Smooth muscle cell (in vitro differentiated cells): ENCODE results near the gene ATG4B. TPM values are rescaled to one million over a fixed set of nuclear protein-coding genes. Genes with fewer than 3 reads are reported as not detected.
A peak's percentile ranks its signal among the peaks of the same experiment; 100 is the strongest.

ENCODE experiments used
- DNase-seq: peaks from one replicate; lab custom pipeline; 2025; ENCODE audit not compliant: unreplicated experiment; lab: John Stamatoyannopoulos, UW
- H2AFZ ChIP-seq: fragments of 200-600 bp; sonication (generic); 2 replicates; pipeline ENCODE4 v1.6.0; 2016; ENCODE audit warnings: antibody characterized with exemption, low read depth, mild to moderate bottlenecking
- H3F3A ChIP-seq: fragments of 200-600 bp; sonication (generic); 2 replicates; pipeline ENCODE4 v1.6.0; 2017; ENCODE audit warnings: antibody characterized with exemption, low read depth
- H3K27ac ChIP-seq: fragments of 200-600 bp; sonication (generic); 2 replicates; pipeline ENCODE4 v1.5.1; 2016; ENCODE audit warnings: low read depth, mild to moderate bottlenecking
- H3K27me3 ChIP-seq: fragments of 200-600 bp; sonication (generic); 2 replicates; pipeline ENCODE4 v1.6.1; 2016; ENCODE audit warnings: low read depth, mild to moderate bottlenecking
- H3K36me3 ChIP-seq: fragments of 200-600 bp; sonication (generic); 2 replicates; pipeline ENCODE4 v1.5.1; 2016; ENCODE audit warnings: low read depth
- H3K4me1 ChIP-seq: fragments of 200-600 bp; sonication (generic); 2 replicates; pipeline ENCODE4 v1.5.1; 2016; ENCODE audit warnings: low read depth
- H3K4me2 ChIP-seq: fragments of 200-600 bp; sonication (generic); 2 replicates; pipeline ENCODE4 v1.6.0; 2016; ENCODE audit warnings: mild to moderate bottlenecking
- H3K4me3 ChIP-seq: fragments of 200-600 bp; sonication (generic); 2 replicates; pipeline ENCODE4 v1.5.1; 2016; ENCODE audit warnings: mild to moderate bottlenecking
- H3K79me2 ChIP-seq: fragments of 200-600 bp; sonication (generic); 2 replicates; pipeline ENCODE4 v1.6.0; 2016; ENCODE audit warnings: low read depth, mild to moderate bottlenecking
- H3K9ac ChIP-seq: fragments of 200-600 bp; sonication (generic); 2 replicates; pipeline ENCODE4 v1.6.0; 2016; ENCODE audit warnings: low read depth
- H3K9me3 ChIP-seq: fragments of 200-600 bp; sonication (generic); replicated peaks from 2 replicates; pipeline ENCODE4 v1.5.1; 2016; ENCODE audit warnings: low read depth
- H4K20me1 ChIP-seq: fragments of 200-600 bp; sonication (generic); 2 replicates; pipeline ENCODE4 v1.6.0; 2016; ENCODE audit warnings: low read depth
- WGBS: methylation state at CpG from one replicate; pipeline ENCODE4 v1.1.7; 2016; ENCODE audit warnings: low lambda C conversion rate; 5-methylcytosine and 5-hydroxymethylcytosine counted together
- polyA plus RNA-seq: library from polyadenylated mRNA; unstranded; fragments of >200 nt; fragmentation: Nextera tagmentation; extraction: Ambion mirVana; gene quantifications from 2 replicates; pipeline ENCODE4 v1.2.1, GENCODE V29; 2016
- total RNA-seq: library from RNA; depleted of rRNA; stranded (reverse); fragments of >200 nt; gene quantifications from 2 replicates; pipeline ENCODE4 v1.2.3, GENCODE V29; 2014
- TF ChIP-seq, protein P1 (sequence below): fragments of 200-600 bp; sonication (generic); IDR thresholded peaks from 2 replicates; pipeline ENCODE4 v1.5.1; 2017; ENCODE audit warnings: borderline replicate concordance, mild to moderate bottlenecking, antibody characterized with exemption; ENCODE audit not compliant: insufficient read depth, poor library complexity, severe bottlenecking

ATG4B gene
- total and polyA plus RNA-seq, 2 experiments from 2014 or later: 70.3 to 91.3 TPM

DNA sequence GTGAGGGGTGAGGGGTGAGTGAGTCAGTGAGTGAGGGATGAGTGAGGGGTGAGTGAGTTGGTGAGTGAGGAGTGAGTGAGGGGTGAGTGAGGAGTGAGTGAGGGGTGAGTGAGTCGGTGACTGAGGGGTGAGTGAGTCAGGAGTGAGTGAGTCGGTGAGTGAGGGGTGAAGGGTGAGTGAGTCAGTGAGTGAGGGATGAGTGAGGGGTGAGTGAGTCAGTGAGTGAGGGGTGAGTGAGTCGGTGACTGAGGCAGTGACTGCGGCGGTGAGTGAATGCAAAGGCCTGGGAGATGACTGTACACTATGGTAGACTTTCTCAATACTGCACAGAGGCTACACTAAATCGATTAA lies 17.1 kb upstream of the ATG4B start:
- peaks cover 51% of the 10 kb centered on the region for H4K20me1 ChIP-seq
- WGBS: 100% methylated on average over 1 of the region's 6 CpGs
- peaks cover 69% of the 10 kb centered on the region for H3K79me2 ChIP-seq
- H3K4me3 ChIP-seq: no peak overlapping the region
- H3K36me3 ChIP-seq: no peaks in the 10 kb centered on the region
- no peaks in the 10 kb centered on the region for H3K9me3 ChIP-seq
- no peaks in the 10 kb centered on the region for H3K4me1 ChIP-seq
- no peak overlapping the region for H2AFZ ChIP-seq
- H3K9ac ChIP-seq: no peak overlapping the region
- H3F3A ChIP-seq: peaks cover 7% of the 10 kb centered on the region
- no peak overlapping the region for H3K4me2 ChIP-seq
- TF ChIP-seq, protein P1, sequence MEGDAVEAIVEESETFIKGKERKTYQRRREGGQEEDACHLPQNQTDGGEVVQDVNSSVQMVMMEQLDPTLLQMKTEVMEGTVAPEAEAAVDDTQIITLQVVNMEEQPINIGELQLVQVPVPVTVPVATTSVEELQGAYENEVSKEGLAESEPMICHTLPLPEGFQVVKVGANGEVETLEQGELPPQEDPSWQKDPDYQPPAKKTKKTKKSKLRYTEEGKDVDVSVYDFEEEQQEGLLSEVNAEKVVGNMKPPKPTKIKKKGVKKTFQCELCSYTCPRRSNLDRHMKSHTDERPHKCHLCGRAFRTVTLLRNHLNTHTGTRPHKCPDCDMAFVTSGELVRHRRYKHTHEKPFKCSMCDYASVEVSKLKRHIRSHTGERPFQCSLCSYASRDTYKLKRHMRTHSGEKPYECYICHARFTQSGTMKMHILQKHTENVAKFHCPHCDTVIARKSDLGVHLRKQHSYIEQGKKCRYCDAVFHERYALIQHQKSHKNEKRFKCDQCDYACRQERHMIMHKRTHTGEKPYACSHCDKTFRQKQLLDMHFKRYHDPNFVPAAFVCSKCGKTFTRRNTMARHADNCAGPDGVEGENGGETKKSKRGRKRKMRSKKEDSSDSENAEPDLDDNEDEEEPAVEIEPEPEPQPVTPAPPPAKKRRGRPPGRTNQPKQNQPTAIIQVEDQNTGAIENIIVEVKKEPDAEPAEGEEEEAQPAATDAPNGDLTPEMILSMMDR: no peak
- H3K27ac ChIP-seq: peak overlapping the region; percentile 33
- DNase-seq: no peak
- no peaks in the 10 kb centered on the region for H3K27me3 ChIP-seq

DNA sequence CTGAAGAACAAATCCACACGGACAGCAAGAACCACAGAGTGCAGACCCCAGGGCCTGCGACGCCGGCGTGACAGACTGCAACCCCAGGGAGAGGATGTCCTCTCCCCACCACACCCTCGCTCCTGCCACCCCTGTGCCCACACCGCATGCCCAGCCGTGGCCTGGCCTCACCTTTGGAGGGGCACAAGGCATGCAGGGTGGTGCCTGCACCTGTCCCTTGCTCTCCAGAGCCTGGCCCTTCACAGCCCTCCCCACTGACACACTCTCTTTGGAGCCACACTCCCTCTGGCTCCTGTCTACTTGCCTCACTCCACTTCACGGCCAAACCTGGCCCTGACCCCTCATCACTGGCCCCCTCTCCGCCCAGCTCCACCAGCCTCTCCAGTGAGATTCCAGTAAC lies 9.8 kb upstream of the ATG4B start:
- TF ChIP-seq, protein P1: no peak
- no peaks in the 10 kb centered on the region for H3F3A ChIP-seq
- no peak overlapping the region for H3K4me3 ChIP-seq
- peaks cover 82% of the 10 kb centered on the region for H4K20me1 ChIP-seq
- H3K9me3 ChIP-seq: no peaks in the 10 kb centered on the region
- H3K79me2 ChIP-seq: peaks cover 85% of the 10 kb centered on the region
- H3K27ac ChIP-seq: no peak overlapping the region
- no peaks in the 10 kb centered on the region for H3K36me3 ChIP-seq
- H3K27me3 ChIP-seq: no peaks in the 10 kb centered on the region
- H2AFZ ChIP-seq: no peak overlapping the region
- no peak overlapping the region for H3K4me2 ChIP-seq
- no peak for DNase-seq
- no peak overlapping the region for H3K9ac ChIP-seq
- WGBS: 95% methylated on average over 10 of the region's 10 CpGs
- no peaks in the 10 kb centered on the region for H3K4me1 ChIP-seq

DNA sequence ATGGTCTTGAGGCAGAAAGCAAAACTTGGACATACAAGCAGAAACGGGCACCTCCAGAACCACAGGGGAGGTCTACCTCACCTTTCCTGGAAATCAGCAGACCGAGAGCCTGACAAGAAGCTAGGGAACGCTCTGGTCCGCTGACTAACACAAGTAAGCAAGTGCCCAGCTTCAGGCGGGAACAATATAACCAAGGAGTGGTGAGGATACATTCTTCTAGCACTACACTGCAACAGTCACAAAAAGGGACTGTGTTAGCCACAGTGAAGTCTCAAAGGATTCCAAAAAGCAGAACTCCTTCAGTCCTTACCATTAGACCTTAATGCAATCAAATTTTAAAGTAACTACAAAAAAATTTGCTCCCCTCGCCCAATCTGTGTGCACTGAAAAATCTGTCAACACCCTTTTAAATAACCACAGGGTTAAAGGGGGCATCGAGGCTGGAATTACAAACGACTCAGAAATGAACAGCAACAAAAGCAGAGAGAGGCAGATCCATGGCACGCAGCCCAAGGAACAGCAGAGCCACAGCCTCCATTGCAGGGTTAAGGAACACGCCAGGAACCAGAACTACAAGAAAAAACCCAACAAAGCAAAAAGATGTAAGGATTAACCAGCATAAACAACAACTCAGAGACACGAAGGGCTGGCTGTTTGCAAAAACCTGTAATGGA lies 7.6 kb upstream of the ATG4B start:
- Histone ChIP-seq H2AFZ (no peak overlapping the region), H4K20me1 (peaks cover 80% of the 10 kb centered on the region), H3K27me3 (no peaks in the 10 kb centered on the region), H3K79me2 (peaks cover 87% of the 10 kb centered on the region), H3K9me3 (no peaks in the 10 kb centered on the region), H3F3A (no peaks in the 10 kb centered on the region), H3K4me1 (no peaks in the 10 kb centered on the region), H3K27ac (no peak overlapping the region), H3K4me2 (no peak overlapping the region), H3K4me3 (no peak overlapping the region), H3K36me3 (no peaks in the 10 kb centered on the region), H3K9ac (no peak overlapping the region)
- no peak for DNase-seq
- WGBS: 86% methylated on average over 11 of the region's 11 CpGs
- TF ChIP-seq, protein P1: no peak

DNA sequence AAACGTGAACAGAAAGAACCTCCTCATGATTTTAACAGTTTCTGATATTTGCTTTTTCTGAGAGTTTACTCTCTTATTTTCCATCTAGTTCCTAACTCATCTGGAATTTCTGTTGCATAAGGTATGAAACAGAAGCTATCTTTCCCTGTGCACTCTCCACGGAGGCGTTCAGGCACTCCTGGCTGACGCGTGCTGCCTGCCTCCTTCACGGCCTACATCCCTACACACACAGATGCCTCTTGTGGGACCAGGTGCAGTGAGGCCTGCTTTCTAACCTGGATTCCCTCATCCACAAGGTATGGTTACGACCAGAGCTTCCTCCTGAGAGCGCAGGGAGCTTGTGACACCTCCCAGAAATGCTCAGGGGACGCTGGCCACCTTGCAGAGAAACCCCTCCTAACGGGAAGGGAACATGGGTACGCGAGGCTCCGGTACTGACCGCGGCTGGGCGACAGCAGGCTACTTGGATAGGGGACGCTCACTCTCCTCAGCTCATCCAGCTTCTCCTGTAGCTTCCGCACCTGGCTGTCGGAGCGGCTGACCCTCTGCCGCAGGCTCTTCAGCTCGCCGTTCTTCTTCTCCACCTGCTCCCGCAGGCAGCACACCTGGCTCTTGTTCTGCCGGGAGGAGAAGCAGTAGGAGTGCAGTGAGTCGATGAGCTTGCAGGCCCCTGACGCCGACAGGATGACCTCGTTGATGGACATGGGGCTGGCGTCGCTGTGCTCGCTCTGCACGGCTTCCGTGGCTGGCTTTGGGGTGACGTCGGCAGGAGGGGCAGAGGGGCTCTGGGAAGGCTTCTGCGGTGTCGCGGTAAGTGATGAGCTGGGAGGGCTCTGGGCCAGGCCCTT lies 4.8 kb upstream of the ATG4B start:
- H3K9ac ChIP-seq: no peak overlapping the region
- peaks cover 67% of the 10 kb centered on the region for H4K20me1 ChIP-seq
- H3K4me1 ChIP-seq: peaks cover 7% of the 10 kb centered on the region
- no peak overlapping the region for H2AFZ ChIP-seq
- no peak overlapping the region for H3K27ac ChIP-seq
- peaks cover 4% of the 10 kb centered on the region for H3F3A ChIP-seq
- 96% methylated on average over 39 of the region's 39 CpGs for WGBS
- TF ChIP-seq, protein P1: no peak
- H3K4me2 ChIP-seq: no peak overlapping the region
- H3K4me3 ChIP-seq: no peak overlapping the region
- no peaks in the 10 kb centered on the region for H3K9me3 ChIP-seq
- DNase-seq: no peak
- H3K79me2 ChIP-seq: peaks cover 84% of the 10 kb centered on the region
- H3K36me3 ChIP-seq: no peaks in the 10 kb centered on the region
- no peaks in the 10 kb centered on the region for H3K27me3 ChIP-seq
